Cerebellar cortex (tissue), 1 donor: ENCODE measurements around the gene LANCL3.
"Not testable (repeated sequence)": the region's sequence is repeated elsewhere in the genome, so short reads cannot be mapped to it uniquely, and the experiment has no call there.

Experiments
- DNase-seq: peaks from one replicate; pipeline ENCODE4 v3.0.0-alpha.2; 2015; ENCODE audit warnings: low spot score

LANCL3 gene

DNA sequence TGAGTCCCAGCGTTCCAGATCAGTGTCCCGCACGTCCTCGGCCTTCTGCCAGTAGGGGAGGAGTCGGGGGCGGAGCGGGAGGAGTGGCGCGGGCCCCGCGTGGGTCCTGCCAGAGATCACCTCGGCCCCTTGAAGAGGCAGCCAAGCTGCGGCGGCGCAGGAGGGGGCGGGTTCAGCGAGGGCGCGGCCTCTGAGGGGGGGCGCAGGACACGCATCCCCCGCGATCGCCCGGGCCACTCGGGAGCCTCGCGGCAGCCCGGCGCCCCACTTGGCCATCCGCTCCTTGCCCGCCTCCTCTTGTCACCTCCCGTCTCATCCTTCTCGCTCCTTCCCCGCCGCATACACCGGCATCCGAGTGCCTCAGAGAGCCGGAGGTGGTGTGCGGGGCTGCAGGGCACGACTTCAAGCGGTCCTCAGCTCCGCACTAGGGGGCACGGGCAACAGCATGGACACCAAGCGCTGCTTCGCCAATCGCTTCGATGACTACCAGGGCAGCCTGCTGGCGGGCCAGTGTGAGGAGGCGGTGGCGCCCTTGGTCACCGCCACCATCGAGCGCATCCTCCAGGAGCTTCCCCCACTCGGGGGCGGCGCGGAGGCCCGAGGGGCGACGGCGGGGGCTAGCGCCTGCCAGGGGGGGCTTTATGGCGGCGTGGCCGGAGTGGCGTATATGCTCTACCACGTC lies at the start of gene LANCL3:
TSS of gene LANCL3 (plus strand) at position 236 of the 682 bp plus-strand sequence. CDS start at position 446, 210 bp downstream.
- not testable (repeated sequence) for DNase-seq

- not testable (repeated sequence) for DNase-seq
These were observed 47.8 kb upstream of the LANCL3 start for GRCh38 chrX:37523673-37524072.

- no peak for DNase-seq
These were observed 29.5 kb upstream of the LANCL3 start for GRCh38 chrX:37541991-37542390.

GRCh38 chrX:37542791-37543190 lies 28.7 kb upstream of the LANCL3 start:
- DNase-seq: no peak

- no peak for DNase-seq
These were observed 28.1 kb upstream of the LANCL3 start for GRCh38 chrX:37543324-37543723.

- DNase-seq: not testable (repeated sequence)
These were observed 26.9 kb upstream of the LANCL3 start for GRCh38 chrX:37544531-37544930.

DNA sequence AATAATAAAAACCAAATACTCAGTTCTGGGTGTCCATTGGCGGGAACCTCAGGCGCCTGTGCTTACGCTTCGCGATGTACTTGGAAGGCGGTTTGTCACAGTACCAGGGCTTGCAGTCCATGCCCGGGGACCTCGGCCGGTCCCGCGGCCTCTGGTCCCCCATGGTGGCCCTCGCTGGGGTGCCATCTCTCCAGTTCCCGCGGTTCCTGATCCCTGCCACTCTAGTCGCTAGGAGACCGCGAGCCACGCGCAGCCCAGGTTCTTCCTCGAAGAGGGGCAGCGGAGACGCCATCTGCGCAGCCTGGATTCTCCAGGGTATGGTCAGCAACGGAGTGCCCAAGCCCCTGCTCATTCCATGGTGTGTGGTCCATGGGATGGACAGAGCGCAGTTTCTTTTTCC lies 26.4 kb upstream of the LANCL3 start:
- no peak for DNase-seq

DNA sequence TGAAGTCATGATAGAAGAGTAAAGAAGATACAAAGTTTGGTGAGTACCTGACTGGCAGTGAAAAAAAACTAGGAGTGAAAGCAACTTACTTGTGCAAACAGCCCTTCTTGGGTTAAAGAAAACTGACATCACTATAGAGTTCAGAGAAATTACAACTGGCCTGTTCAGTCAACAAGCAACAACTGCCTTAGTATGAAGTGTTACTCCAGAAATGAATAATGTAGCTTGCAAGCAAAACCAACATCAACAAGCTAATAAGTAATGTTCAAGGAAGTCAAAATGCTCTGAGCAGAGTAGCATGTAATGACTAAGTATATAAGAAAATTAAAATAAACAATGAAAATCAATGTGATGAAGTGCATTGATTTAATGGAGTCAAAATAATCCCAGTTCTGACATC lies 21.8 kb upstream of the LANCL3 start:
- not testable (repeated sequence) for DNase-seq

GRCh38 chrX:37553476-37553875 lies 18.0 kb upstream of the LANCL3 start:
- no peak for DNase-seq

GRCh38 chrX:37565254-37565653 lies 6.2 kb upstream of the LANCL3 start:
- not testable (repeated sequence) for DNase-seq

- not testable (repeated sequence) for DNase-seq
These were observed 1.1 kb upstream of the LANCL3 start for GRCh38 chrX:37570349-37570748.

DNA sequence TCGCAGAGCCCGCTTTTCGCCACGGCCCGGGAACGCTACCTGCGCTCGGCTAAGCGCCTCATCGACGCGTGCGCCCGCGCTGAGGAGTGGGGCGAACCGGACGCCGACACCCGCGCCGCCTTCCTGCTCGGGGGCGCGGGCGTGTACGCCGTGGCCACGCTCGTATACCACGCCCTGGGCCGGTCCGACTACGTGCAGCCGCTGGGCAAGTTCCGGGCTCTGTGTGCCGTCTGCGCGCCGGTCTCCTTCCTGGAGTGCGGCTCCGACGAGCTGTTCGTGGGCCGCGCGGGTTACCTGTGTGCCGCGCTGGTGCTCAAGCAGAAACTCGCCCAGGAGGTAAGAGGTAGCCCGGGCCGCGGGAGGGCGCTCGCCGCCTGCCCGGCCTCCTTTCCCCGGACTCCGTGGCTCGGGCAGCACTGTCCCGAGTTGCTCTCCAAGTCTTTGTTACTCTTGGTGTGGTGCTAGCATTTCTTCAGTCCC lies 687 bp downstream of the LANCL3 start:
- DNase-seq: not testable (repeated sequence)

GRCh38 chrX:37573121-37573520 lies 1.7 kb downstream of the LANCL3 start:
- not testable (repeated sequence) for DNase-seq

- DNase-seq: no peak
These were observed 6.6 kb downstream of the LANCL3 start for GRCh38 chrX:37578045-37578444.

DNA sequence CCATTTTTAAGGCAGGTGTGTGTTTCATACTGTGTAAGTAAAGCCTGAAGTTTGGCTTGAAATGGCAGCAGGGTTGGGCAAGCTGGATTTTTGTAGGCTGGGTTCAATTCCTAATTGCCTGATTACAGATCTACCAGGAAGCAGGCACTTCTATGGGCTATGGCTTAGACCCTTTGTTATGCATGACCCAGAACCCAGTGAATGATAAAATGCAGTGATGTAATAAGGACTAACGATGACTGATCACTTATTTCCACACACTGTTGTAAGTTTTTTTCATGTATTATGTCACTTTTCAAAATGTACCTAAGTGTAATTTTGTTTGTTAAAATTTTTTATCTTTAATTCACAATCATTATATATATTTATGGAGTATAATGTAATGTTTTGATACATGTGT lies 8.6 kb downstream of the LANCL3 start:
- no peak for DNase-seq

- DNase-seq: not testable (repeated sequence)
These were observed 15.9 kb downstream of the LANCL3 start for GRCh38 chrX:37587337-37587736.

- DNase-seq: no peak
These were observed 18.6 kb downstream of the LANCL3 start for GRCh38 chrX:37590047-37590446.

DNA sequence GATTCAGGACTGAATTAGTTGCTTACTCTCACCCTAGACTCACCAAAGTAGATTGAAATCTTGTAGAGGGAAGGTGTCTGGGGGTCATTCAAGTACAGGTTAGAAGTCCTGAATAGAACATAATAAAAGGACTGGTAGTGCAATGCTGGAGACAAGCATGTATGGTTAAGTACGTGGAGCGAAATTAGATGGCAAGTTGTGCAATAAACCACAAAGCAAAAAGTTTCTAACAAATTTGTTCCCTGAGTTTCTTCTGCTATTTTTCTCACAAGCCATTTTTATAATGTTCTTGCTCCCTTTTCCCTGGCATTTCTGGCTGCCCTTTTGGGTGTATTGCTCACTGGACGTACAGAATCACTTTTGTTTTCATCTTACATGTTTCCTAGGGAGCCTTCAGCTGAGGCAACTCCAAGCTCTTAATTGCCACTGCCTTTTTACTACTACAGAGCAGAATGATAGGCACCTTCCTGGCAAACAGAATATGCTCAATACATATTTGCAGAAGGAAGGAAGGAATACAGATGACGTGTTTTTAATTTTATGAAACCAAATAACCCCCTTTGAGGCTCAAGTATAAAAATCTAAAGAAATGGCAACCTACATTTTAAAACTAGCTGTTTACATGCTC lies 23.4 kb downstream of the LANCL3 start:
- DNase-seq: no peak

- DNase-seq: no peak
These were observed 28.3 kb downstream of the LANCL3 start for GRCh38 chrX:37599729-37600128.

DNA sequence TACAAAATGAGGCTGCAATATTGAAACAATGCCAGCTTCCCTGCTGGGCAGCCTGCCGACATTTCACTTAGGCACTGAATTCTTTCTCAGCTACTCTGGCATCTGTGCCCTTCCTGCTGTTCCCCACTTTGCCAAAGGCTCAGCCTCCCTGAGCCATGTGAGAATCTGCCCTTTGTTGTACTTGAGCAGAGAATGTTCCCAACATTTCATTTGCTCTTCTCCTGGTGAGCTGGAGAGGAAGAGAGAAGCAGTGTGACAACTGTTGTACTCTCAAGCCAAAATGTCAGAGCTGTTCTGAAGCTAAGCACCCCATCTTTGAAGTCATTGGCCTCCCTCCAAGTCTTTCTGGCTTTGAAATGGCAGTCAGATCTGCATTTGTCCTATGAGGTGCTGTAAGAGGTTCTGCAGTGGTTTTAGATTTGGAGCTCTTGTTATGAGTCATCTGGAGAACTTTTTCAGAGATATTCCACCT lies 32.5 kb downstream of the LANCL3 start:
- DNase-seq: peak; percentile 41

DNA sequence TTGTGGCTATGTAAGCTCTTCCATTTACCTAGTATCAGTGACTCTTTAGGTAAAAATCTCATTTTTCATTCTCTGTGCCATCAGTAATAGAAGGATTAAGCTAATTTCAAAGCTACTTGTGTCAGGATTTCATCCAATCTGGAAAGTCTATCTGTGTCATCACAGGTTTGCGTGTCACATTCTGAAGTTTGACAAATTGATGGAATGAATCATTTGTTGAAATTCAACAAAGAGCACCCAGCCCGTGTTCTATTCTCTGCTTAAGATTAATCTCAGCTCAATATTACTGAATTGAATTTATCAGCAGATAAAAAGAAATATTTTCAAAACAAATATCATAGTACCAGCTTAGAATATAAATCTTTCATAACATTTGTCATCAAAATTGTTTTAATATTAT lies 35.8 kb downstream of the LANCL3 start:
- DNase-seq: no peak

GRCh38 chrX:37608156-37608555 lies 36.7 kb downstream of the LANCL3 start:
- no peak for DNase-seq

DNA sequence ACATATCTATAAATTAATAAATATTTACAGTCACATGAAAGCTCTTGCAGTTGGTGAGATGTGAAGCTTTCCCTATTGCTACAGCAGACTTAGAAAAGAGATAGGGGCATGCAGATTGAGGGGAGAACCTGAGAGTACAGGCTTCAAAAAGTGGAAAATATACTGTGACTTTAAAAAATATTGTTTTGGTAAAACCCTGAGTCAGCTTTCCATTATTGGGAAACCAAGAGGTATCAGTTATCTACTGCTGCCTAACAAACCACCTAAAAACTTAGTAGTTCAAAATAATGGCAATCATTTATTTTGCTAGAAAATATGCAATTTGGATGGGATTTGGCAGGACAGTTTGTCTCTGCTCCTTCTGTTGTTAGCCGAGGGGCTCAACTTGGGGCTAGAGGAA lies 38.3 kb downstream of the LANCL3 start:
- no peak for DNase-seq
